ENCODE results near the gene PRR23E. TPM values are rescaled to one million over a fixed set of nuclear protein-coding genes. Genes with fewer than 3 reads are reported as not detected.

PRR23E gene
- total and polyA plus RNA-seq, 2 experiments from 2014 or later = not detected

DNA sequence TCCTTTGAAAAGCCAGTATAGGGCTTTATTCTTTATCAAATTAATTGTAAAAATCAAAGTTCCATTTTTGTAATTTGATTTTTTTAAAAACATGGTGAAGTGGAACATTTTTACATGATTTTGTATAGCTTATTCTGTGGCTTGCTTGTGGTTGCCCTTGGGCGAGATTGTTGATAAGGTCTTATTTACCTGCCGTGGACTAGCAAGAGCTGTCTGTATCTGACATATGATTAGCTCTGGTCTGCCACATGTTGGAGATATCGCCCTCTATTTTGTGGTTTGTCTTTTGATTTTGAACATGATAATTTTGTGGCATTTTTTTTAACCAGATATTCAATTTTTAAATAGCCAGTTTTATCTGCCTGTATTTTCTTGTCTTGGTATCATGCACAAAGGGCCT, 844 bp downstream of the PRR23E start (continued):
- TF ChIP-seq, protein P1, sequence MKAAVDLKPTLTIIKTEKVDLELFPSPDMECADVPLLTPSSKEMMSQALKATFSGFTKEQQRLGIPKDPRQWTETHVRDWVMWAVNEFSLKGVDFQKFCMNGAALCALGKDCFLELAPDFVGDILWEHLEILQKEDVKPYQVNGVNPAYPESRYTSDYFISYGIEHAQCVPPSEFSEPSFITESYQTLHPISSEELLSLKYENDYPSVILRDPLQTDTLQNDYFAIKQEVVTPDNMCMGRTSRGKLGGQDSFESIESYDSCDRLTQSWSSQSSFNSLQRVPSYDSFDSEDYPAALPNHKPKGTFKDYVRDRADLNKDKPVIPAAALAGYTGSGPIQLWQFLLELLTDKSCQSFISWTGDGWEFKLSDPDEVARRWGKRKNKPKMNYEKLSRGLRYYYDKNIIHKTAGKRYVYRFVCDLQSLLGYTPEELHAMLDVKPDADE (IDR thresholded peaks at IDR 0.05) = no peak
- TF ChIP-seq STAT1 (IDR thresholded peaks at IDR 0.05; ENCODE audit: unreplicated experiment) (no peak), CREB1 (CRISPR knock-in tag; IDR thresholded peaks at IDR 0.05; ENCODE audit: low read depth) (no peak)

DNA sequence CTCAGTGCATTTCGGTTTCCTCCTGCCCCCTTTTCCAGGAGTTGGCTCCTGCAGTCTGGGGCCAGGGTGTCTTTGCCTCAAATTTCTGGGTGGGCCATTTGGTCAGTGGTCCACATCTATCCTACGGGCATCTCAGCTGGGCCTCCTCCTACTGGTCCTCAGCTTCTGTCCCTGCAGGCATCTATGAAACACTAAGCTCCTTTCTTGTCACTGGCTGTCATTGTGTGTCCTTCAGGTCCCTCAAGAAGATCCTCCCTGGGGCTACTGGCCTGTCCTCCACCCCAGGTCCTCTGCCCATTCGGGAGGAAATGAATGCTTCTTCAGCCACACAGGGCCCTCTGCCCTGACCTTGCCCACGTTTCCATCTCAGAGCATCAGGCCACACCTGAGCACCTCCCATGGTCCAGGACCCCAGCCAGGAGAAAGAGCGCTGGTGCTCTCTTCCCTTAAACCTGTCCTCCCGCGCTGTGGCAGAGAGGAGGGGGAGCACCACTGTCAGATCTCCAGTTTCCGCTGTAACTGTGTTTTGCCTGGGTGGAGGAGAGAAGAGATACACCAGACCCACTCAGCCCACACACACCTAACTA, 1.8 kb downstream of the PRR23E start:
- no peaks in the 10 kb centered on the region for H3K4me1 ChIP-seq (ENCODE audit: insufficient read depth)
- no peak overlapping the region for H3K4me3 Mint-ChIP-seq
- H3K27ac ChIP-seq (ENCODE audit: low read depth) = no peak overlapping the region
- H3K36me3 ChIP-seq (ENCODE audit: insufficient read depth) = no peaks in the 10 kb centered on the region
- no peaks in the 10 kb centered on the region for H3K27me3 ChIP-seq (ENCODE audit: insufficient read depth)
- H4K20me1 ChIP-seq (replicated peaks; ENCODE audit: insufficient read depth) = no peaks in the 10 kb centered on the region
- no peaks in the 10 kb centered on the region for H3K36me3 Mint-ChIP-seq (ENCODE audit: low read depth)
- H3F3A ChIP-seq (replicated peaks; ENCODE audit: low read depth) = no peaks in the 10 kb centered on the region
- no peak for ATAC-seq
- H3K4me1 Mint-ChIP-seq = peaks cover 6% of the 10 kb centered on the region; the same call in 2 of the 3 replicates
- H3K4me2 ChIP-seq = no peak overlapping the region
- no peak overlapping the region for H3K27ac Mint-ChIP-seq
- DNase-seq (ENCODE audit: low spot score) = no peak
- no peaks in the 10 kb centered on the region for H3K79me2 ChIP-seq (replicated peaks; ENCODE audit: insufficient read depth)
- H3K4me3 ChIP-seq = no peak overlapping the region
- no peak overlapping the region for H2AFZ ChIP-seq
- no peaks in the 10 kb centered on the region for H3K9me2 ChIP-seq (ENCODE audit: insufficient read depth)
- H3K9me3 Mint-ChIP-seq = peaks cover 6% of the 10 kb centered on the region
- peaks cover 3% of the 10 kb centered on the region for H3K27me3 Mint-ChIP-seq (ENCODE audit: insufficient read depth, low read depth, poor library complexity)
- TF ChIP-seq EZH2 (IDR thresholded peaks at IDR 0.05; ENCODE audit: low read depth, unreplicated experiment) (no peak), POLR2AphosphoS5 (IDR thresholded peaks at IDR 0.05; ENCODE audit: low read depth) (no peak), ZNF331 (CRISPR knock-in tag; IDR thresholded peaks at IDR 0.05; ENCODE audit: low read depth) (no peak), ZNF114 (CRISPR knock-in tag; IDR thresholded peaks at IDR 0.05) (no peak), CREB1 (CRISPR knock-in tag; IDR thresholded peaks at IDR 0.05; ENCODE audit: low read depth) (no peak), JUNB (IDR thresholded peaks at IDR 0.05; ENCODE audit: unreplicated experiment) (no peak), EZH2phosphoT487 (IDR thresholded peaks at IDR 0.05; ENCODE audit: unreplicated experiment) (no peak), NANOG (IDR thresholded peaks at IDR 0.05; ENCODE audit: borderline replicate concordance) (no peak)
- TF ChIP-seq, protein P1 (IDR thresholded peaks at IDR 0.05) = no peak
- TF ChIP-seq, protein P2, sequence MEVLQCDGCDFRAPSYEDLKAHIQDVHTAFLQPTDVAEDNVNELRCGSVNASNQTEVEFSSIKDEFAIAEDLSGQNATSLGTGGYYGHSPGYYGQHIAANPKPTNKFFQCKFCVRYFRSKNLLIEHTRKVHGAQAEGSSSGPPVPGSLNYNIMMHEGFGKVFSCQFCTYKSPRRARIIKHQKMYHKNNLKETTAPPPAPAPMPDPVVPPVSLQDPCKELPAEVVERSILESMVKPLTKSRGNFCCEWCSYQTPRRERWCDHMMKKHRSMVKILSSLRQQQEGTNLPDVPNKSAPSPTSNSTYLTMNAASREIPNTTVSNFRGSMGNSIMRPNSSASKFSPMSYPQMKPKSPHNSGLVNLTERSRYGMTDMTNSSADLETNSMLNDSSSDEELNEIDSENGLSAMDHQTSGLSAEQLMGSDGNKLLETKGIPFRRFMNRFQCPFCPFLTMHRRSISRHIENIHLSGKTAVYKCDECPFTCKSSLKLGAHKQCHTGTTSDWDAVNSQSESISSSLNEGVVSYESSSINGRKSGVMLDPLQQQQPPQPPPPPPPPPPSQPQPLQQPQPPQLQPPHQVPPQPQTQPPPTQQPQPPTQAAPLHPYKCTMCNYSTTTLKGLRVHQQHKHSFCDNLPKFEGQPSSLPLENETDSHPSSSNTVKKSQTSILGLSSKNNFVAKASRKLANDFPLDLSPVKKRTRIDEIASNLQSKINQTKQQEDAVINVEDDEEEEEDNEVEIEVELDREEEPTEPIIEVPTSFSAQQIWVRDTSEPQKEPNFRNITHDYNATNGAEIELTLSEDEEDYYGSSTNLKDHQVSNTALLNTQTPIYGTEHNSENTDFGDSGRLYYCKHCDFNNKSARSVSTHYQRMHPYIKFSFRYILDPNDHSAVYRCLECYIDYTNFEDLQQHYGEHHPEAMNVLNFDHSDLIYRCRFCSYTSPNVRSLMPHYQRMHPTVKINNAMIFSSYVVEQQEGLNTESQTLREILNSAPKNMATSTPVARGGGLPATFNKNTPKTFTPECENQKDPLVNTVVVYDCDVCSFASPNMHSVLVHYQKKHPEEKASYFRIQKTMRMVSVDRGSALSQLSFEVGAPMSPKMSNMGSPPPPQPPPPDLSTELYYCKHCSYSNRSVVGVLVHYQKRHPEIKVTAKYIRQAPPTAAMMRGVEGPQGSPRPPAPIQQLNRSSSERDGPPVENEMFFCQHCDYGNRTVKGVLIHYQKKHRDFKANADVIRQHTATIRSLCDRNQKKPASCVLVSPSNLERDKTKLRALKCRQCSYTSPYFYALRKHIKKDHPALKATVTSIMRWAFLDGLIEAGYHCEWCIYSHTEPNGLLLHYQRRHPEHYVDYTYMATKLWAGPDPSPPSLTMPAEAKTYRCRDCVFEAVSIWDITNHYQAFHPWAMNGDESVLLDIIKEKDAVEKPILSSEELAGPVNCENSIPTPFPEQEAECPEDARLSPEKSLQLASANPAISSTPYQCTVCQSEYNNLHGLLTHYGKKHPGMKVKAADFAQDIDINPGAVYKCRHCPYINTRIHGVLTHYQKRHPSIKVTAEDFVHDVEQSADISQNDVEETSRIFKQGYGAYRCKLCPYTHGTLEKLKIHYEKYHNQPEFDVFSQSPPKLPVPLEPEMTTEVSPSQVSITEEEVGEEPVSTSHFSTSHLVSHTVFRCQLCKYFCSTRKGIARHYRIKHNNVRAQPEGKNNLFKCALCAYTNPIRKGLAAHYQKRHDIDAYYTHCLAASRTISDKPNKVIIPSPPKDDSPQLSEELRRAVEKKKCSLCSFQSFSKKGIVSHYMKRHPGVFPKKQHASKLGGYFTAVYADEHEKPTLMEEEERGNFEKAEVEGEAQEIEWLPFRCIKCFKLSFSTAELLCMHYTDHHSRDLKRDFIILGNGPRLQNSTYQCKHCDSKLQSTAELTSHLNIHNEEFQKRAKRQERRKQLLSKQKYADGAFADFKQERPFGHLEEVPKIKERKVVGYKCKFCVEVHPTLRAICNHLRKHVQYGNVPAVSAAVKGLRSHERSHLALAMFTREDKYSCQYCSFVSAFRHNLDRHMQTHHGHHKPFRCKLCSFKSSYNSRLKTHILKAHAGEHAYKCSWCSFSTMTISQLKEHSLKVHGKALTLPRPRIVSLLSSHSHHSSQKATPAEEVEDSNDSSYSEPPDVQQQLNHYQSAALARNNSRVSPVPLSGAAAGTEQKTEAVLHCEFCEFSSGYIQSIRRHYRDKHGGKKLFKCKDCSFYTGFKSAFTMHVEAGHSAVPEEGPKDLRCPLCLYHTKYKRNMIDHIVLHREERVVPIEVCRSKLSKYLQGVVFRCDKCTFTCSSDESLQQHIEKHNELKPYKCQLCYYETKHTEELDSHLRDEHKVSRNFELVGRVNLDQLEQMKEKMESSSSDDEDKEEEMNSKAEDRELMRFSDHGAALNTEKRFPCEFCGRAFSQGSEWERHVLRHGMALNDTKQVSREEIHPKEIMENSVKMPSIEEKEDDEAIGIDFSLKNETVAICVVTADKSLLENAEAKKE (CRISPR knock-in tag; IDR thresholded peaks at IDR 0.05) = no peak
- TF ChIP-seq, protein P3, sequence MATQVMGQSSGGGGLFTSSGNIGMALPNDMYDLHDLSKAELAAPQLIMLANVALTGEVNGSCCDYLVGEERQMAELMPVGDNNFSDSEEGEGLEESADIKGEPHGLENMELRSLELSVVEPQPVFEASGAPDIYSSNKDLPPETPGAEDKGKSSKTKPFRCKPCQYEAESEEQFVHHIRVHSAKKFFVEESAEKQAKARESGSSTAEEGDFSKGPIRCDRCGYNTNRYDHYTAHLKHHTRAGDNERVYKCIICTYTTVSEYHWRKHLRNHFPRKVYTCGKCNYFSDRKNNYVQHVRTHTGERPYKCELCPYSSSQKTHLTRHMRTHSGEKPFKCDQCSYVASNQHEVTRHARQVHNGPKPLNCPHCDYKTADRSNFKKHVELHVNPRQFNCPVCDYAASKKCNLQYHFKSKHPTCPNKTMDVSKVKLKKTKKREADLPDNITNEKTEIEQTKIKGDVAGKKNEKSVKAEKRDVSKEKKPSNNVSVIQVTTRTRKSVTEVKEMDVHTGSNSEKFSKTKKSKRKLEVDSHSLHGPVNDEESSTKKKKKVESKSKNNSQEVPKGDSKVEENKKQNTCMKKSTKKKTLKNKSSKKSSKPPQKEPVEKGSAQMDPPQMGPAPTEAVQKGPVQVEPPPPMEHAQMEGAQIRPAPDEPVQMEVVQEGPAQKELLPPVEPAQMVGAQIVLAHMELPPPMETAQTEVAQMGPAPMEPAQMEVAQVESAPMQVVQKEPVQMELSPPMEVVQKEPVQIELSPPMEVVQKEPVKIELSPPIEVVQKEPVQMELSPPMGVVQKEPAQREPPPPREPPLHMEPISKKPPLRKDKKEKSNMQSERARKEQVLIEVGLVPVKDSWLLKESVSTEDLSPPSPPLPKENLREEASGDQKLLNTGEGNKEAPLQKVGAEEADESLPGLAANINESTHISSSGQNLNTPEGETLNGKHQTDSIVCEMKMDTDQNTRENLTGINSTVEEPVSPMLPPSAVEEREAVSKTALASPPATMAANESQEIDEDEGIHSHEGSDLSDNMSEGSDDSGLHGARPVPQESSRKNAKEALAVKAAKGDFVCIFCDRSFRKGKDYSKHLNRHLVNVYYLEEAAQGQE (IDR thresholded peaks at IDR 0.05; ENCODE audit: unreplicated experiment) = no peak

Data from GM23338 (cell line).